Measurements from ENCODE around the gene FGF23.
"Not testable (repeated sequence)": the region's sequence is repeated elsewhere in the genome, so short reads cannot be mapped to it uniquely, and the experiment has no call there.

FGF23 gene

DNA sequence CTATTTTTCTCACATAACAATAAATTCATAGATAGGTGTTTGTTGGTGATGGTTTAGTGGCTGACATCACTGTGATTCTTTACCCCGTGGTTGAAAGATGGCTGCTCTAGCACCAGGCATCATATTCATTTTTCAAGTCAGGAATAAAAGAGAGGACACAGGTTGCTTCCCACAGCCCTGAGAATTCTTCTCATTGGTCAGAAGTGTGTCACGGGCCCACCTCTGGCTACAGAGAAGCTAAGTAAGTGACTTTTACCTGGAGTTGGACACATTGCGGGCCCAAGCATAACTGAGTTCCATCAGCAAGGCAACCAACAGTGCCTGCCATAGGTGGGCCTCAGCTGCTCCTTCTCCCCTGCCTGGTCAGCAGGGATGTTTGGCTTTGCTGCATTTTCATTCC lies 27.6 kb upstream of the FGF23 start:
- H2AFZ ChIP-seq (ENCODE audit: low read length): no peak overlapping the region
- peaks cover 0 to 5% of the 10 kb centered on the region in 2 donors for H3K9me3 ChIP-seq (replicated peaks in 1 of 2; ENCODE audit: control insufficient read depth in 2 of 2, insufficient read depth in 1 of 2, low read depth in 1 of 2, low read length in 2 of 2)
- no peak for DNase-seq (ENCODE audit: low spot score)
- no peaks in the 10 kb centered on the region for H3K79me1 ChIP-seq (ENCODE audit: low read depth, low read length)
- no peak overlapping the region for H3K18ac ChIP-seq (ENCODE audit: low read length)
- H4K91ac ChIP-seq (ENCODE audit: low read depth, low read length, poor library complexity): no peak overlapping the region
- no peak overlapping the region for H3K27ac ChIP-seq (replicated peaks; ENCODE audit: low read length)
- H3K4ac ChIP-seq (ENCODE audit: low read length): no peak overlapping the region
- peaks cover 0 to 7% (median 0%) of the 10 kb centered on the region in 3 experiments for H3K27me3 ChIP-seq (ENCODE audit: control insufficient read depth in 3 of 3, insufficient read depth in 3 of 3, low read depth in 1 of 3, low read length in 3 of 3)
- H3K23ac ChIP-seq (ENCODE audit: low read depth, low read length, poor library complexity): no peak overlapping the region
- H3K4me3 ChIP-seq (ENCODE audit: low read length in 2 of 2): no peak overlapping the region
- no peak overlapping the region for H3K9ac ChIP-seq (ENCODE audit: low read depth, low read length, poor library complexity)
- no peak overlapping the region for H2BK15ac ChIP-seq (ENCODE audit: low read length)
- no peak overlapping the region for H3K14ac ChIP-seq (ENCODE audit: low read length)
- no peak overlapping the region for H3K4me2 ChIP-seq (ENCODE audit: insufficient read depth, low read length, poor library complexity, severe bottlenecking)
- H2BK5ac ChIP-seq (ENCODE audit: low read length): no peak overlapping the region
- no CpG with 5 or more reads among the region's 3 CpGs for WGBS, 2 donors (ENCODE audit: extremely low coverage in 2 of 2, insufficient read length in 2 of 2, insufficient replicate concordance in 1 of 2)
- no peak overlapping the region for H4K8ac ChIP-seq (ENCODE audit: low read depth, low read length)
- H2BK12ac ChIP-seq (ENCODE audit: low read length): no peak overlapping the region
- no peak overlapping the region for H2BK120ac ChIP-seq (ENCODE audit: low read depth, low read length)
- H3K4me1 ChIP-seq (ENCODE audit: control insufficient read depth in 2 of 2, insufficient read depth in 1 of 2, low read depth in 1 of 2, low read length in 2 of 2): peaks cover 0 to 1% of the 10 kb centered on the region in 2 donors
- no peak overlapping the region for H2AK5ac ChIP-seq (ENCODE audit: low read depth, low read length)
- no peaks in the 10 kb centered on the region for H3K36me3 ChIP-seq (replicated peaks in 1 of 2; ENCODE audit: control insufficient read depth in 2 of 2, insufficient read depth in 2 of 2, low read length in 2 of 2)

DNA sequence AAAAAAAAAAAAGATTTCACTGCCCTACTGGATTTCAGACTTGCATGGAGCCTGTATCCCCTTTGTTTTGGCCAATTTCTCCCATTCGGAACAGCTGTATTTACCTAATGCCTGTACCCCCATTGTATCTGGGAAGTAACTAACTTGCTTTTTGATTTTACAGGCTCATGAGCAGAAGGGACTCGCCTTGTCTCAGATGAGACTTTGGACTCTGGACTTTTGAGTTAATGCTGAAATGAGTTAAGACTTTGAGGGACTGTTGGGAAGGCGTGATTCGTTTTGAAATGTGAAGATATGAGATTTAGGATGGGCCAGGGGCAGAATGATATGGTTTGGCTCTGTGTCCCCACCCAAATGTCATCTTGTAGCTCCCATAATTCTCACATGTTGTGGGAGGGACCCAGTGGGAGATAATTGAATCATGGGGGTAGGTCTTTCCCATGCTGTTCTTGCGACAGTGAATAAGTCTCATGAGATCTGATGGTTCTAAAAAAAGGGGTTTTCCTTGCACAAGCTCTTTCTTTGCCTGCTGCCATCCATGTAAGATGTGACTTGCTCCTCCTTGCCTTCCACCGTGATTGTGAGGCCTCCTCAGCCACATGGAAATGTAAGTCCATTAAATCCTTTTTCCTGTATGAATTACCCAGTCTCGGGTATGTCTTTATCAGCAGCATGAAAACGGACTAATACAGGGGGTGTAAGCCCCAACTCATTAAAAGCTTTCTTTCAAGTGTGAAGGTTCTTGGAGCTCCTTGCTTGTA lies 25.5 kb upstream of the FGF23 start:
- not testable (repeated sequence) for H2BK5ac ChIP-seq (ENCODE audit: low read length)

DNA sequence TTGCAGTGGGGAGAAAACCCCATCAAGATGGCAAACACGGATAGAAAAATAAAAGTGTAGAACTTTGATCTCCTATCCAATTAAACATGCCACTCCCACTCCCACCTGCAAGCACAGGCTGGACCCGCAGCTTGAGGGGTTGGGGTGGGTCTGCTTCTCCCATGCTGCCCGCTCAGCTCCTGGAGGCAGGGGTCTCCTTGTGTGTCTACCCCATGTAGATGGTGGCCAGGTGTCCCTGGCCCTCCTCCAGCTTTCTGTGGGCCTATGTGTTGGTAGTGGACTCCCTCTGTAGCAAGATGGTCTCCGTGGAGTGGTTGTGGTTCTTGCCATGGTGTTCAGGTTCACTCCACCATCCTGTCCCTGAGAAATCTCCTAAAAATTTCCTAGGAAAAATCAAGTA lies 23.5 kb upstream of the FGF23 start:
- Histone ChIP-seq H3K14ac (ENCODE audit: low read length) (no peak overlapping the region), H3K27ac (replicated peaks; ENCODE audit: low read length) (no peak overlapping the region)

More for the DNA sequence above, 25.5 kb upstream of the FGF23 start:
- not testable (repeated sequence) for H2BK12ac ChIP-seq (ENCODE audit: low read length); DNase-seq (ENCODE audit: low spot score); H3K27ac ChIP-seq (replicated peaks; ENCODE audit: low read length); H2BK120ac ChIP-seq (ENCODE audit: low read depth, low read length); H2AFZ ChIP-seq (ENCODE audit: low read length); H3K4me2 ChIP-seq (ENCODE audit: insufficient read depth, low read length, poor library complexity, severe bottlenecking); H2BK15ac ChIP-seq (ENCODE audit: low read length); H3K36me3 ChIP-seq (replicated peaks in 1 of 2; ENCODE audit: control insufficient read depth in 2 of 2, insufficient read depth in 2 of 2, low read length in 2 of 2); H3K9me3 ChIP-seq (replicated peaks in 1 of 2; ENCODE audit: control insufficient read depth in 2 of 2, insufficient read depth in 1 of 2, low read depth in 1 of 2, low read length in 2 of 2); H3K27me3 ChIP-seq (ENCODE audit: control insufficient read depth in 3 of 3, insufficient read depth in 3 of 3, low read depth in 1 of 3, low read length in 3 of 3); H3K4me1 ChIP-seq (ENCODE audit: control insufficient read depth in 2 of 2, insufficient read depth in 1 of 2, low read depth in 1 of 2, low read length in 2 of 2); H3K79me1 ChIP-seq (ENCODE audit: low read depth, low read length); H3K4ac ChIP-seq (ENCODE audit: low read length); H4K91ac ChIP-seq (ENCODE audit: low read depth, low read length, poor library complexity); H3K18ac ChIP-seq (ENCODE audit: low read length); H3K9ac ChIP-seq (ENCODE audit: low read depth, low read length, poor library complexity); H3K23ac ChIP-seq (ENCODE audit: low read depth, low read length, poor library complexity); H4K8ac ChIP-seq (ENCODE audit: low read depth, low read length); H2AK5ac ChIP-seq (ENCODE audit: low read depth, low read length); H3K14ac ChIP-seq (ENCODE audit: low read length); H3K4me3 ChIP-seq (ENCODE audit: low read length in 2 of 2)
- WGBS, 2 donors (ENCODE audit: extremely low coverage in 2 of 2, insufficient read length in 2 of 2, insufficient replicate concordance in 1 of 2): no CpG with 5 or more reads among the region's 8 CpGs

DNA sequence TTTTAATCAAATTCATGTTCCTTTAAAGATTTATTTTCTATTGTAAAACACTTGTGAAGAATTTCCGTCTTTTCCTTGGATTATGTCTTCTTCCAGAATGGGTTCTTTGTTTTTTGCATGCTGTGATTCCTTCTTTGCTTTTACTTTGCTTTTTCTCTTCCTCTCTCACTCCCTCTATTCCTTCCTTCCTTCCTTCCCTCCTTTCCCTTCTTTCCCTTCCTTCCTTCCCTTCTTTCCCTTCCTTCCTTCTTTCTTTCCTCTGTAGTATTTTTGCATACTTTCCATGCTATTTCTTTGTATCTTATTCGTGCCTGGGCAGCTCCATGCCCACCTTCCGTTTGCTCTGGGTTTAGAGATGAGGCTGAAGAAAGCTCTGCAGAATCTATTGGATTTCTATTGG lies 21.6 kb upstream of the FGF23 start:
- H3K18ac ChIP-seq (ENCODE audit: low read length): no peak overlapping the region
- no peaks in the 10 kb centered on the region for H3K79me1 ChIP-seq (ENCODE audit: low read depth, low read length)
- H3K14ac ChIP-seq (ENCODE audit: low read length): no peak overlapping the region
- no peak for DNase-seq (ENCODE audit: low spot score)
- no peak overlapping the region for H4K8ac ChIP-seq (ENCODE audit: low read depth, low read length)
- no peaks in the 10 kb centered on the region for H3K27me3 ChIP-seq (ENCODE audit: control insufficient read depth in 3 of 3, insufficient read depth in 3 of 3, low read depth in 1 of 3, low read length in 3 of 3)
- H3K4me1 ChIP-seq (ENCODE audit: control insufficient read depth in 2 of 2, insufficient read depth in 1 of 2, low read depth in 1 of 2, low read length in 2 of 2): peaks cover 0 to 1% of the 10 kb centered on the region in 2 donors
- no peak overlapping the region for H2BK15ac ChIP-seq (ENCODE audit: low read length)
- no peak overlapping the region for H2BK12ac ChIP-seq (ENCODE audit: low read length)
- H3K36me3 ChIP-seq (replicated peaks in 1 of 2; ENCODE audit: control insufficient read depth in 2 of 2, insufficient read depth in 2 of 2, low read length in 2 of 2): no peaks in the 10 kb centered on the region
- no peak overlapping the region for H3K9ac ChIP-seq (ENCODE audit: low read depth, low read length, poor library complexity)
- H2BK120ac ChIP-seq (ENCODE audit: low read depth, low read length): no peak overlapping the region
- H4K91ac ChIP-seq (ENCODE audit: low read depth, low read length, poor library complexity): no peak overlapping the region
- H2BK5ac ChIP-seq (ENCODE audit: low read length): no peak overlapping the region
- no peak overlapping the region for H2AFZ ChIP-seq (ENCODE audit: low read length)
- H3K27ac ChIP-seq (replicated peaks; ENCODE audit: low read length): no peak overlapping the region
- no peak overlapping the region for H3K4me2 ChIP-seq (ENCODE audit: insufficient read depth, low read length, poor library complexity, severe bottlenecking)
- no CpG with 5 or more reads among the region's 3 CpGs for WGBS, 2 donors (ENCODE audit: extremely low coverage in 2 of 2, insufficient read length in 2 of 2, insufficient replicate concordance in 1 of 2)
- no peak overlapping the region for H3K4ac ChIP-seq (ENCODE audit: low read length)
- H3K9me3 ChIP-seq (replicated peaks in 1 of 2; ENCODE audit: control insufficient read depth in 2 of 2, insufficient read depth in 1 of 2, low read depth in 1 of 2, low read length in 2 of 2): peaks cover 0 to 5% of the 10 kb centered on the region in 2 donors
- no peak overlapping the region for H3K4me3 ChIP-seq (ENCODE audit: low read length in 2 of 2)
- no peak overlapping the region for H3K23ac ChIP-seq (ENCODE audit: low read depth, low read length, poor library complexity)
- H2AK5ac ChIP-seq (ENCODE audit: low read depth, low read length): no peak overlapping the region

More for the DNA sequence above, 23.5 kb upstream of the FGF23 start:
- Histone ChIP-seq H4K8ac (ENCODE audit: low read depth, low read length) (no peak overlapping the region), H2BK5ac (ENCODE audit: low read length) (no peak overlapping the region), H2BK120ac (ENCODE audit: low read depth, low read length) (no peak overlapping the region), H3K79me1 (ENCODE audit: low read depth, low read length) (no peaks in the 10 kb centered on the region), H3K36me3 (replicated peaks in 1 of 2; ENCODE audit: control insufficient read depth in 2 of 2, insufficient read depth in 2 of 2, low read length in 2 of 2) (no peaks in the 10 kb centered on the region), H3K23ac (ENCODE audit: low read depth, low read length, poor library complexity) (no peak overlapping the region), H3K18ac (ENCODE audit: low read length) (no peak overlapping the region), H3K4me2 (ENCODE audit: insufficient read depth, low read length, poor library complexity, severe bottlenecking) (no peak overlapping the region), H2AFZ (ENCODE audit: low read length) (no peak overlapping the region), H2BK15ac (ENCODE audit: low read length) (no peak overlapping the region), H4K91ac (ENCODE audit: low read depth, low read length, poor library complexity) (no peak overlapping the region), H2BK12ac (ENCODE audit: low read length) (no peak overlapping the region), H3K27me3 (ENCODE audit: control insufficient read depth in 3 of 3, insufficient read depth in 3 of 3, low read depth in 1 of 3, low read length in 3 of 3) (peaks cover 0 to under 1% (median 0%) of the 10 kb centered on the region in 3 experiments), H3K9me3 (replicated peaks in 1 of 2; ENCODE audit: control insufficient read depth in 2 of 2, insufficient read depth in 1 of 2, low read depth in 1 of 2, low read length in 2 of 2) (peaks cover 0 to 5% of the 10 kb centered on the region in 2 donors), H2AK5ac (ENCODE audit: low read depth, low read length) (no peak overlapping the region), H3K4me3 (ENCODE audit: low read length in 2 of 2) (no peak overlapping the region), H3K4me1 (ENCODE audit: control insufficient read depth in 2 of 2, insufficient read depth in 1 of 2, low read depth in 1 of 2, low read length in 2 of 2) (peaks cover 0 to 1% of the 10 kb centered on the region in 2 donors), H3K9ac (ENCODE audit: low read depth, low read length, poor library complexity) (no peak overlapping the region), H3K4ac (ENCODE audit: low read length) (no peak overlapping the region)
- no peak for DNase-seq (ENCODE audit: low spot score)
- no CpG with 5 or more reads among the region's 4 CpGs for WGBS, 2 donors (ENCODE audit: extremely low coverage in 2 of 2, insufficient read length in 2 of 2, insufficient replicate concordance in 1 of 2)

Data from neuronal stem cell (in vitro differentiated cells).